GM20000 (cell line): ENCODE results near the gene FAM181A.

Experiments
- DNase-seq: peaks from one replicate; pipeline ENCODE4 v3.0.0; 2012; ENCODE audit warnings: low spot score
- CTCF ChIP-seq: IDR thresholded peaks from 2 replicates; pipeline ENCODE4 v1.5.1; 2012; ENCODE audit warnings: mild to moderate bottlenecking, control low read depth; ENCODE audit errors: extremely low read depth, missing control alignments

Gene FAM181A

GRCh38 chr14:93953263-93953662 is 26.1 kb downstream of the FAM181A start:
- DNase-seq = no peak
- no peak for TF ChIP-seq CTCF

GRCh38 chr14:93953739-93954515 is 26.8 kb downstream of the FAM181A start:
- DNase-seq = no peak
- TF ChIP-seq CTCF = no peak

GRCh38 chr14:93954516-93954830 is 27.3 kb downstream of the FAM181A start:
- no peak for TF ChIP-seq CTCF
- DNase-seq = no peak

GRCh38 chr14:93954900-93955849 is 28.0 kb downstream of the FAM181A start:
- no peak for TF ChIP-seq CTCF
- peak; percentile 62 for DNase-seq

DNA sequence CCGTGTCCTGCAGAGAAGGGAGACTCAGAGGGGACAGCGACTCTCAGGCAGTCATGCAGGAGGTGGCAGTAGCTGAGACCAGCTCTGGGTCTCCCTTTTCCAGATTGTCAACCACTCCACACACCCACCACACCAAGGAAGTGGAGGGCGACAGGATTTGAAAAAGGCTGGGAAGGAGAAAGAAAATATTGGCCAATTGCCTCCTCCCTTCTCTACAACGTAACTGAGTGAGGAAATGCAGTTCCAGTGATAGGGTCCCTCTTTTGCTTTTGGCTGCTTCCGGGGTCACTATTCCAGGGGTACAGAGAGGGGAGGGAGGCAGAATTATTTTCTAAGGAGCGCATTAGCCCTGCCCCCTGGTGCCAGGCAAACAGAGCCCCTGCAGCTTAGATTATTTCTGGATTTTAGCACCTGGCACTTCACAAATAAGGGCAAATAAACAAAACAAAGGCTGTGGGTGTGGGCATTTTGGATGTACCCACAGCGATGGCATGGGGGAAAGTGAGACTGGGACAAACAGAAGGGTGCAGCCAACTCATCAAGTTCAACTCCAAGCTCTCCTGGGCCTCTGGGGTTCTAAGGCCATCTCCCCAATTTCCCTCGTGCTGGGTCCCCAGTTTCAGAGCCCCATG is 28.8 kb downstream of the FAM181A start:
- TF ChIP-seq CTCF = no peak
- DNase-seq = no peak

GRCh38 chr14:93956514-93957332 is 29.6 kb downstream of the FAM181A start:
- DNase-seq = peak; percentile 49
- TF ChIP-seq CTCF = no peak
